SH-SY5Y (cell line): ENCODE data around the gene ELOVL7.

Source experiments
- GATA2 ChIP-seq: IDR thresholded peaks from 2 replicates; pipeline ENCODE4 v1.6.1; 2011; ENCODE audit warnings: mild to moderate bottlenecking, low read depth, low read length
- GATA3 ChIP-seq: IDR thresholded peaks from 2 replicates; pipeline ENCODE4 v1.6.1; 2011; ENCODE audit warnings: low read depth, mild to moderate bottlenecking, low read length, moderate library complexity

DNA sequence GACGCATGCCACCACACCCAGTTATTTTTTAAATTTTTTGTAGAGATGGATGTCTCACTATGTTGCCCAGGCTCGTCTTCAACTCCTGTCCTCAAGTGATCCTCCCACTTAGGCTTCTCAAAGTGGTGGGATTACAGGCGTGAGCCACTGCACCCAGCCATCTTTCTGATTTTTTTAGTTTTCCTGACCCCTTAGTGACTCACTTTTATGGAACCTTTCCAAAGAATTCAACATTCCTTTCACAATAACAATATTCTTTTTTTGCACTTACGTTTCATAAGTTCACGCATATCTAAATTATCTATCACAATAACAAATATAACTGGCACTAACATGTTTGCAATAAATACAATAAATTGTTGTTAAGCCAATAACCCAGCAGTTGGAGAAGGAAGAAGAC lies 8.5 kb downstream of the ELOVL7 start:
- TF ChIP-seq GATA3, result no peak
- no peak for TF ChIP-seq GATA2
